Stimulated activated CD4-positive, alpha-beta T cell treated with anti-CD3 and anti-CD28 coated beads, Interleukin-2, amount 100 ng/mL, for 24 hours (primary cell): ENCODE measurements around the gene ODC1.
"Not testable (repeated sequence)": the region's sequence is repeated elsewhere in the genome, so short reads cannot be mapped to it uniquely, and the experiment has no call there.

ENCODE experiments used
- DNase-seq, 2 donors: peaks; one replicate each; pipeline ENCODE4 v3.0.0-alpha.2; 2020

ODC1 gene

GRCh38 chr2:10452312-10452711, 4.2 kb upstream of the ODC1 start:
- no peak for DNase-seq

GRCh38 chr2:10451819-10452218, 3.7 kb upstream of the ODC1 start:
- DNase-seq, result no peak

GRCh38 chr2:10449838-10450691, 1.9 kb upstream of the ODC1 start:
- DNase-seq, result no peak

GRCh38 chr2:10449486-10449831, 1.3 kb upstream of the ODC1 start:
- DNase-seq, result no peak

GRCh38 chr2:10448576-10449485, 704 bp upstream of the ODC1 start:
- DNase-seq, result peak; percentile 92 to 93

GRCh38 chr2:10447300-10447894, 730 bp downstream of the ODC1 start:
- DNase-seq, result no peak

- DNase-seq, result no peak
Observed at GRCh38 chr2:10446631-10447030, 1.5 kb downstream of the ODC1 start.

GRCh38 chr2:10444463-10444862, 3.7 kb downstream of the ODC1 start:
- peak; percentile 58 to 61 for DNase-seq

- not testable (repeated sequence) for DNase-seq
Observed at GRCh38 chr2:10442469-10443126, 5.5 kb downstream of the ODC1 start.

- DNase-seq, result no peak
Observed at GRCh38 chr2:10441948-10442347, 6.2 kb downstream of the ODC1 start.

GRCh38 chr2:10440736-10441135, 7.4 kb downstream of the ODC1 start:
- no peak for DNase-seq

GRCh38 chr2:10439971-10440370, 8.2 kb downstream of the ODC1 start:
- DNase-seq, result no peak

- no peak for DNase-seq
Observed at GRCh38 chr2:10439185-10439879, 8.8 kb downstream of the ODC1 start.

GRCh38 chr2:10438688-10439087, 9.4 kb downstream of the ODC1 start:
- no peak for DNase-seq

- DNase-seq, result no peak
Observed at GRCh38 chr2:10437806-10438205, 10.3 kb downstream of the ODC1 start.

GRCh38 chr2:10436583-10437110, 11.5 kb downstream of the ODC1 start:
- no peak for DNase-seq

GRCh38 chr2:10435820-10436204, 12.3 kb downstream of the ODC1 start:
- DNase-seq, result no peak

- peak; percentile 75 to 84 for DNase-seq
Observed at GRCh38 chr2:10434886-10435819, 13.0 kb downstream of the ODC1 start.

GRCh38 chr2:10433947-10434885, 13.9 kb downstream of the ODC1 start:
- DNase-seq, result no peak
